Amniotic stem cell (primary cell): ENCODE results near the gene SLC9A5.

Experiments
- DNase-seq: peaks from one replicate; lab custom pipeline; 2025; lab: John Stamatoyannopoulos, UW

The SLC9A5 gene

GRCh38 chr16:67258161-67258835 is 9.5 kb downstream of the SLC9A5 start:
- DNase-seq: no peak

GRCh38 chr16:67259705-67260104 is 10.9 kb downstream of the SLC9A5 start:
- no peak for DNase-seq

- DNase-seq: peak; percentile 35
These were observed 11.8 kb downstream of the SLC9A5 start for GRCh38 chr16:67260426-67261063.

- DNase-seq: no peak
These were observed 14.4 kb downstream of the SLC9A5 start for GRCh38 chr16:67263201-67263600.

GRCh38 chr16:67264277-67264676 is 15.5 kb downstream of the SLC9A5 start:
- DNase-seq: no peak

- DNase-seq: no peak
These were observed 16.1 kb downstream of the SLC9A5 start for GRCh38 chr16:67264866-67265265.

- no peak for DNase-seq
These were observed 17.1 kb downstream of the SLC9A5 start for GRCh38 chr16:67265834-67266233.

GRCh38 chr16:67268136-67268579 is 19.4 kb downstream of the SLC9A5 start:
- DNase-seq: peak; percentile 69

- no peak for DNase-seq
These were observed 21.0 kb downstream of the SLC9A5 start for GRCh38 chr16:67269766-67270165.

GRCh38 chr16:67270931-67271338 is 22.2 kb downstream of the SLC9A5 start:
- DNase-seq: no peak

GRCh38 chr16:67271446-67271845 is 22.7 kb downstream of the SLC9A5 start:
- DNase-seq: no peak

GRCh38 chr16:67275321-67275720 is 26.5 kb downstream of the SLC9A5 start:
- DNase-seq: no peak

- DNase-seq: peak; percentile 92
These were observed 28.7 kb downstream of the SLC9A5 start for GRCh38 chr16:67277294-67277998.

GRCh38 chr16:67277999-67278772 is 29.4 kb downstream of the SLC9A5 start:
- peak; percentile 64 for DNase-seq

- DNase-seq: no peak
These were observed 30.1 kb downstream of the SLC9A5 start for GRCh38 chr16:67278773-67279295.

- peak; percentile 31 for DNase-seq
These were observed 30.7 kb downstream of the SLC9A5 start, which contains the start of gene PLEKHG4 for GRCh38 chr16:67279296-67280089. PLEKHG4 (plus strand) TSS chr16:67279532; CDS start chr16:67280045, 513 bp downstream.

GRCh38 chr16:67280090-67281015 is 31.6 kb downstream of the SLC9A5 start:
- DNase-seq: no peak

GRCh38 chr16:67281536-67282446 is 33.0 kb downstream of the SLC9A5 start:
- no peak for DNase-seq

GRCh38 chr16:67282447-67282805 is 33.6 kb downstream of the SLC9A5 start:
- DNase-seq: no peak
